HG02798 (cell line): ENCODE results near the gene AEBP1.

Source experiments
- ATAC-seq: cut with Tn5 transposase; IDR thresholded peaks from one replicate; pipeline ENCODE4 v1.9.1; 2021; ENCODE audit warnings: mild to moderate bottlenecking; ENCODE audit not compliant: unreplicated experiment, poor library complexity

Gene AEBP1

DNA sequence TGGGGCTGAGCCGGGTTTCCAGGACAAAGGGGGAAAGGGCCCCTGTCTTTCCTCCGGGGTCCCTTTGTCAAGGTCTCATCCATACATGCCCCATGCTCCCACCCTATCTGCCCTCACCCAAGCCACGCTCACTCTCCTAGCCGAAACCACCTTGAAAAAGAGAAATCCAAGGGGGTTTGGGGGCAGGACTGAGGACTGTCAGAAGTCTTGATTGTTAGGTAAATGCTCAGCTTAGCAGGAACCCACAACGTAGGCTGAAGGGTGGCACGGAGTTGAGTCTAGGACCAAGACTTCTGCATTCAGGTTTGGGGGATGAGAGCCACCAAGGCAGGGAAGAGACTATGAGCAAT, 38.1 kb upstream of the AEBP1 start:
- ATAC-seq: no peak

- ATAC-seq: no peak
Measured at GRCh38 chr7:44066494-44067063, 37.6 kb upstream of the AEBP1 start.

DNA sequence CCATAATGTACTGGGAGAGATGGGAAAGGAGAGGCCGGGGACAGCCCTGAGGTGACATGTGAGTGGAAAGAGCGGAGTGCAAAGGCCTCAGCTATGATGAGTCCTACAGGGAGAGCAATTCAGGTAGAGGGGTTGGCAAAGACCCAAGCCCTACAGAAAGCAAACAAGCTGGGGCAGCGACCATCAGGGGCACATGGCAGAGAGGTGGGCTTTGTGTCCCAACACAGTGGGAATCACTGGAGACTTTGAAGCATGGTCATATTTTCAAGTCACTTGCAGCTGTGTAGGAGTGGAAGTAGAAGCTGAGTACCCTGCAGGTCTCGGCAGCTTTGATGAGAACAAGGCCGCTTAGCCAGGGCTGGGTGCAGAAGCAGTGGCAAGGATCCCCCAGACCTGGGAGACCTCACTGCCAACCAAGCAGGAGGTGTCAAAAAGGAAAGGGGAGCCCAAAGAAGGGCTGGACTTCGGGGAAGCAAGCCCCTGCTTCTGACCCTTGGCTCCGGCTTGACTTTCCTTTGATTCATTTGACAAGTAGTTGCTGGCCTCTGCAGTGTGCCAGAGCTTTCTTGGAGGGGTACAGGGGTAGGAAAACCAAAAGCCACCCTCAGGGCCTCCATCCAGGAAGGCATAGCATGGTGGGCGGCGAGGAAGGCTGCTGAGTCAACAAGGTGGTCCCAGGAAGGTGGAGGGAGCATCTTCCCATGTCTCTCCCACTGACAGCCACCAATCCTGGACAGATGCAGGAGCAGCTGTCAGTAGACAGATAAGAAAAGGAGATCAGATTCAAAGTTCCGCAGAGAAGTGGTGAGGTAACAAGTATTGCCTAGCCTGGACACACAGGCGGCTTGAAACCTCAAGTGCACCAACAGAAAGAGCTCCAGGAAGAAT, 36.8 kb upstream of the AEBP1 start:
- no peak for ATAC-seq

DNA sequence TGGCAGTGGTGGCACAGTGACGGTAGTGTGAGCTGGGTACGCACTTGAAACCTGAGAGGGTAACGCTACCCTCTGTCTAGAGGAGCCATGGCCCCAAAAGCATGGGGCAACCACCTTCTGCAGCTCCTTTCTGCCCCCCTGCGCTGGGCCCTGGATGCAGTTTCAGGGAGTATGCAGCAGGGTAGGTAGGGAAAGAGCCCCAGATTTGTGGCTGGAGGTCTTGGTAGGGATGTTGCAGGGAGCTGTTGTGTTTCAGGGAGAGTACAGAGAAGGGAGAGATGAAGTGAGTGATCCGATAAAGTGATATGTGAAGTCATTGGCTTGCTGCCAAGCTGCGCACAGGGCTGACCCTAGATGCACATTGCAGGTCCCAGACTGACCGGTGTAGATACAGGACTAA, 36.1 kb upstream of the AEBP1 start:
- ATAC-seq: no peak

DNA sequence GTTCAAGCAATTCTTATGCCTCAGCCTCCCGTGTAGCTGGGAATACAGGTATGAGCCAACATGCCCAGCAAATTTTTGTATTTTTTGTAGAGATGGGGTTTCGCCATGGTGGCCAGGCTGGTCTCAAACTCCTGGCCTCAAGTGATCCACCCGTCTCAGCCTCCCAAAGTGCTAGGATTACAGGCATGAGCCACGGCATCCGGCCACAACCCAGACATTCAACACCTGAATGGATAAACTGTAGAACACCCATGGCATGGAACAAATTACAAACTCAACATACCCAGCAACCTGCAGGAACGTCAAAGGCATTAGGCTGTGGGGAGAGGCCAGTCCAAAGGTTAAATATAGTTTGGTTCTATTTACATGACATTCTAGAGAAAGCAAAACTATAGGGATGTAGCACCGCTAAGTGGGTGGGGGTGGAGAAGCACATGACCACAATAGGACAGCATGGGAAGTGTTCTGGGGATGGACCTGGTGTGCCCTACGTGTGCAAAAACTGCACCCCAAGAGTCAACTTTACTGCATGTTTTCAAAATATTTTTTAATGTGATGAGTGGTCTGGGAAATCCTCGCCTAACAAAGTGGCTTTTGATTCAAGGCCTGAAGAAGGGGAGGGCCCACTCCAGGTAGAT, 32.3 kb upstream of the AEBP1 start:
- no peak for ATAC-seq

- ATAC-seq: no peak
Measured at GRCh38 chr7:44072364-44073231, 31.5 kb upstream of the AEBP1 start.

DNA sequence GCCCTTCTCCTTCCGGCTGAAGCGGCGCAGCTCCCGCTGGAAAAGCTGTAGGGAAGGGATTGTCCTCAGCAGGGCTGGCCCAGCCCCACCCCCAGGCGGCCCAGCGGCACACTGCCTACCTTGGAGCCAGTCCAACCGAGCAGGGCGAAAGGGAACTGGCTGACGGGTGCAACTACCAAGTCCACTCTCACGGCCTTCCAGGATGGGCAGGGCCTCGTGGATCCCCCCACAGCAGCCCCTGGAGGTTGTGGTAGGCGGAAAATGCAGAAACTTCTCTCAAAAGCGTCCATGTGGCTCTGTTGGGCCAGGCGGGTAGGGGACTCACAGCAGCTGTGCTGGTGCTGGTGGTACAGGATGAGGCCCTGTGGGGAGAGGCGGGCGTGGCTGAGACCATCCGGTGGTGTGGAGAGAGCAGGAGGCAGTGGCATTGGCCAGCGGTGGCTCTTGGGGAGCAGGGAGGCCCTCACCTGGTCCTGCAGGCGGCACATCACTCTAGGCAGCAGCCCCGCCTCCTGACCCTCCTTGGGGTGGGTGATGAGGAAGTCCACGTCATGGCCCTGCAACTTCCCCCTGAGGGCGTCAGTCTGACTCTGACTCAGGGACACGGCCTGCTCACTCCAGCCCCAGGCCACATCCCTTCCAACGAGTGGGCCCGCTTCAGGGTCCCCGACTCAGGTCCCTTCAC, 30.3 kb upstream of the AEBP1 start:
- peak; percentile 69 for ATAC-seq

DNA sequence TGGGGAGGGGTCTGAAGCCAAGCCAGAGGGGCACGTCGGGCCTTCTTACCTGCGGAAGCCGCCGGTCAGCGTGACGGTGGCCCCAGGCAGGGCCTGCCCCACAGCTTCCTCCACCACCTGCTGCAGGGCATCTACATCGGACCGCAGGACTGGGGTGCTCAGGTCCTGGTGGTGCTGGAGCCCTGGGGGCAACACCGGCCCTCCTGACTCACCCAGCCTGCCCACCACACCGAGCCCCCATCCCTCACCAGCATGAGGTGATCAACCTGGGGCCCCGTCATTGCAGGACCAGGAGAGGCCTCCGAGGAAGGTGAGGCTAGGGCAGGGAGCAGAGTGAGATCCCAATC, 29.8 kb upstream of the AEBP1 start:
- no peak for ATAC-seq

GRCh38 chr7:44075296-44076075, 28.7 kb upstream of the AEBP1 start:
- ATAC-seq: no peak

DNA sequence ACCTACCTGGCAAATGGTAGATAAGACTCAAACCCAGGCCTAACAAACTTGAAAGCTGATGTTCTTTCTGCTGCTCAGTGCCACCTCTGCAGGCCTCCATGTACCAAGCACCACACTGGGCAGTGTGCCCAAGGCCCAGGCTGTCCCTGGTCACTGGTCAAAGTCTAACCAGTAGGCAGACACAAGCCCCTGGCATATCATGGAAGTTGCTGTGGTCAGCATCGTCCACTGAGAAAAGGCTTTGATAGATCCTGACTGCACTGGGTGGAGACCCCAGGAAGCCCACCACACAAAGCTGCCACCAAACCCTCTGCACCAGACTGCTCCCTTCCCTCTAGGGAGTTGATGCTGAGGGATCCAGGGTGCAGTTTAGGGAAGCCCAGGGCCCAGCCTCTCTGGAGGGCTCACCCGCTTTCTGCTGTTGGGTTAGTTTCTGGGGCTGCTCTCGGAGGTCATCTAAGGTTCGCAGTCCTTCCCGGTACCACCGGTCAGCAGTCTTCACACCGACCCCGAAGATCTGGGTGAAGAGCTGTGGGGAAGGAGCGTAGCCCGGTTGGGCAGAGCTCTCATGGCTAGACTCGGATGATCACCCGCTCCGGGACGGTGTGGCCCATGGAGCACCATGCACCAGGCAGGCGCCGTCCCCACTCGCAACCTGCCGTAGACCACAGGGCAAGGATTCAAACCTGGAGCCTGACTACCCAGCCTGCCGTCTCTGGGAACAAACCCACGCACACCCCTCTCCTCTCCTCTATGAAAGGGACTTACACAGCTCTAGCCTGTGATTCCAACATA, 27.8 kb upstream of the AEBP1 start:
- ATAC-seq: no peak

GRCh38 chr7:44077061-44077460, 27.1 kb upstream of the AEBP1 start:
- no peak for ATAC-seq

DNA sequence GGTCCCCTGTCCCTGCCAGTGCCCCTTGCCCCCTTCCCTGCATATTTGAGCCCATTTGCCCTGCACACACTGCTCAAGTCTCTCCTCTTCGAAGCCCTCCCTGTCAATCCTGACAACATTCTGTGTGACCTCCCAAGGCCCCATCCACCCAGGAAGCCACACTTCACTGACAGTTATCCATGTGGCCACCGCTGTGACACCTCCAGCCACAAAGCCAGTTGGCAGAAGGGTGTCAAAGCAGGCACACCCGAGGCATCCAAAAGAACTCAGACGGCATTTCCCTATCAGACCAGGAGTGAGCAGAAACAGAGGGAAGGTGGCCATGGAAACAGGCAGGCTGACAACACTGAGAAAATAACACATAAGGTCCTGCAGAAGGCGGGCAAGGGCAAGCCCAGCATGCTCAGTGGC, 26.5 kb upstream of the AEBP1 start:
- no peak for ATAC-seq

DNA sequence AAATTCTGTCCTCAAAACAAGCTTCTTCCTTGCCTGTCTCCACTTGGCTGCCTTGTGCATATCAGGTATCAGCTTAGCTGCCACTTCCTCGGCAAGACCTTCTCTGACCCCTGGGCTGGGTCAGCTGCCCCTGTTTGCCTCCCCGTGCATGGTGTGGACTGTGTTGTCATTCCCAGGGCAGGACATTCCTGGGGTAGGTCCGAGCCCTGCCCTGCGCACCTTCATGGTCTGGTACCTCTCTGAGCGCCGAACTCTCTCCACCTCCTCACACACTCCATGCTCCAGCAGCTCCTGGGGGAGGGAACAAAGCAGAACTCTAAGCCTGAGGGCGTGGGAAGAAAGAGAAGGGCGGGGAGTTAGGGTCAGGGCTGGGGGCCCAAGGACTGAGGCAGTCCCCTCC, 25.6 kb upstream of the AEBP1 start:
- no peak for ATAC-seq

DNA sequence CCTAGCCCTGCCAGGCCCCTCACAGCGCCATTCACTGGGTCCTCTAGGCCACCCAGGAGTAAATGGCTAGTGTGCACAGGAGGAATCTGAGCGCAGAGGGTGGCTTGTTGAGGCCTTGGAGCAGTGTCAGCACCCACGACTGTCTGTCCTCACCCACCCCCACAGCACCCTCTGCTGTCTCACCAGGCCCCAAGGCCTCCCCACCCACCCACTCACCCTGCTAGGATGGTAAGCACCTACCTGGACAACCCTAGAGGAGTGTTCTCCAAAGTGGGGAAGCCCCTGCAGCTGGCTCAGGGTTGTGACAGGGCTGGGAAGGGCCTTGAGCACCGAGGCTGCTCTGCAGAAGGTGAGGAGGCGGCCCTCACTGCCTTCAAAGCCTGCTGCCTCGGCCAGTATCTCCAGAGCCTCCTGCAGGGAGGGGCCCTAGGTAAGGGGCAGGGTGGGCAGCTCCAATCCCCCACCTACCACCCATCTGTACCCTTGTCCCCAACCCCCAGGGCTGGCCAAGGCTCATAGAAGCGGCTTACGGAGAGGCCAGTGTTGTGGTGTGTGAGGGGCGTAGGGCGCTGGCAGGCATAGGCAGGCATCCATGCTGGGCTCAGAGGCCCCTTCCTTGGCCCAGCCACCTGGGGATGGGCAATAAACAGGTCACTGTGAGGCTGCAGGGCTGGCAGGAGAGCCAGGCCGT, 24.7 kb upstream of the AEBP1 start:
- ATAC-seq: no peak

- no peak for ATAC-seq
Measured at GRCh38 chr7:44080118-44080517, 24.0 kb upstream of the AEBP1 start.

DNA sequence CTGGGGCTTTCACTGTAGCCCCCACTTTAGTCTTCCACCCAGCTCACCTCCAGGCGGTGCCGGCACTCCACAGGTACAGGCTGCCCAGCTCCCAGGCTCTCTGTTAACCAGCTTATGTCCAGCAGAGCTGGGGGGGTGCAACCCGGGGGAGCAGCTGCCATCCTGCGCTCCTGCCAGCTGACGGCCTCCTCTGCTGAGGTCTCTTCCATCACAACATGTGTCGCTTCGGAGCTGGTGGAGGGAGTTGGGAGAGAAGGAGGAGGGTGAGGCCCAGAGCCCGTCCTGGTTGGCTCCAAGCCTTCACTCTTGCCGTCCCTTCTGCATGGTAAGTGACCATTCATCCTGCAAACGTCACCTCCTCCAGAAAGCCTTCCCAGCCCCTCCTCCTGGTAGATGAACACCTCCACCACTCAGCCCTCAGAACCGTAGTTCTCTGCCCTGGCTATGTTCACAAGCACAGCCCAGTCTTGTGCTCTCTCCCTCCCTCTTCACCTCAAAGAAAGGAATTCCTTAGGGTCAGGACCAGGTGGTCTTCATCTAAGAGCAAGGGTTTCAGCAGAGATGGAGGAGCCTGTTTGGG, 23.4 kb upstream of the AEBP1 start:
- no peak for ATAC-seq

DNA sequence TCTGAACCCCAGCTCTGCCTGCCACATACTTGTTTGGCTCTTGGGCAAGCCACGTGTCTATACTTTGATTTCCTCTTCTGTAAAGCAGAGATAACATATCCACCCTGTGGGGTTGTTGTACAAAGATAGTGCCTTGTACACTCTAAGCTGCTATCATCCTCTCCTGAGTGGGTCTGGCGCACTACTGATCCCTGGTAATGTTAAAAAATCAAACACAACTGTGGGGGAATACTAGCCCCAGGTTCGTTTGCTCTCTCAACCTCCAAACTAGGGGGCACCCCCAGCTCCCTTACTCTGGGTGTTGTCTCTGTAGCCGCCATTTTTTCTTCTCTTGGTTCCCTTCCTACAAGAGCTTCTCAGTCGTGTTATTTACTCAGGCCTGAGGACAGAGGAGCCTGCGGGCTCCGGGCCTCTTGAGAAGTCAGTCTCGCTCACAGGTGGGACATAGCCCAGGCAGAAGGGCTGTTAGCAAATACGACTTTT, 22.8 kb upstream of the AEBP1 start:
- no peak for ATAC-seq
